Esophagus (tissue), 2 donors: ENCODE results near the gene PANX2. TPM values are rescaled to one million over a fixed set of nuclear protein-coding genes. Genes with fewer than 3 reads are reported as not detected.

Source experiments
- H3K27ac ChIP-seq, 2 donors: one replicate each; pipeline ENCODE4 v1.5.1; 2013; ENCODE audit warnings: low read depth in 2 of 2, mild to moderate bottlenecking in 2 of 2, inconsistent platforms in 1 of 2, low read length in 1 of 2, moderate library complexity in 1 of 2
- H3K27me3 ChIP-seq, 2 donors: one replicate each; pipeline ENCODE4 v1.6.1; 2013; ENCODE audit warnings: low read length in 2 of 2, control low read depth in 1 of 2, mild to moderate bottlenecking in 1 of 2; ENCODE audit not compliant: insufficient read depth in 2 of 2, control insufficient read depth in 1 of 2
- H3K36me3 ChIP-seq, 2 donors: one replicate each; pipeline ENCODE4 v1.6.1; 2013; ENCODE audit warnings: low read length in 1 of 2; ENCODE audit not compliant: control insufficient read depth in 2 of 2, insufficient read depth in 2 of 2
- H3K4me1 ChIP-seq, 2 donors: one replicate each; pipeline ENCODE4 v1.6.1; 2013; ENCODE audit warnings: low read length in 1 of 2; ENCODE audit not compliant: control insufficient read depth in 2 of 2, insufficient read depth in 2 of 2
- H3K4me3 ChIP-seq, 2 donors: one replicate each; pipeline ENCODE4 v1.5.1; 2013; ENCODE audit warnings: low read length in 2 of 2, mild to moderate bottlenecking in 2 of 2, low read depth in 1 of 2, moderate library complexity in 1 of 2
- H3K9me3 ChIP-seq, 2 donors: one replicate each; pipeline ENCODE4 v1.6.1; 2013; ENCODE audit warnings: mild to moderate bottlenecking in 2 of 2, low read depth in 1 of 2, low read length in 1 of 2, moderate library complexity in 1 of 2; ENCODE audit not compliant: control insufficient read depth in 2 of 2, insufficient read depth in 1 of 2
- WGBS, 2 donors: extraction: QIAGEN DNeasy Blood & Tissue Kit; methylation state at CpG; one replicate each; pipeline ENCODE4 v1.1.7; 2013; 5-methylcytosine and 5-hydroxymethylcytosine counted together
- polyA plus RNA-seq, 2 donors: library from polyadenylated mRNA; stranded (reverse); fragments of 200-250 nt; gene quantifications; one replicate each; pipeline ENCODE4 v1.2.3, GENCODE V29; 2013
- donor health status: healthy with polysubstance abuse.
- donor health status: Bipolar disorder and iron deficiency.

PANX2 gene
- polyA plus RNA-seq, 2 donors, result 2.1 to 2.6 TPM

- Histone ChIP-seq H3K4me1 (peaks cover 0 to 5% of the 10 kb centered on the region in 2 donors), H3K9me3 (no peaks in the 10 kb centered on the region), H3K27me3 (no peaks in the 10 kb centered on the region), H3K4me3 (no peak overlapping the region), H3K27ac (no peak overlapping the region), H3K36me3 (peaks cover 0 to 52% of the 10 kb centered on the region in 2 donors)
- WGBS, 2 donors, result 85% methylated on average over 31 to 32 of the region's 32 CpGs
Measured at GRCh38 chr22:50210378-50211139, 40.0 kb downstream of the PANX2 start.

- H3K36me3 ChIP-seq, result peaks cover 0 to 54% of the 10 kb centered on the region in 2 donors
- no peaks in the 10 kb centered on the region for H3K9me3 ChIP-seq
- no peaks in the 10 kb centered on the region for H3K27me3 ChIP-seq
- H3K4me3 ChIP-seq, result no peak overlapping the region
- WGBS, 2 donors, result 77 to 85% methylated on average over 14 of the region's 14 CpGs
- peaks cover 0 to 3% of the 10 kb centered on the region in 2 donors for H3K4me1 ChIP-seq
- no peak overlapping the region for H3K27ac ChIP-seq
Measured at GRCh38 chr22:50211147-50211546, 40.6 kb downstream of the PANX2 start.

- Histone ChIP-seq H3K36me3 (peaks cover 9 to 63% of the 10 kb centered on the region in 2 donors), H3K4me3 (no peak overlapping the region), H3K27me3 (no peaks in the 10 kb centered on the region), H3K4me1 (peaks cover 0 to 4% of the 10 kb centered on the region in 2 donors), H3K27ac (no peak overlapping the region), H3K9me3 (no peaks in the 10 kb centered on the region)
- 90 to 91% methylated on average over 9 of the region's 9 CpGs for WGBS, 2 donors
Measured at GRCh38 chr22:50213263-50213662, 42.7 kb downstream of the PANX2 start.

- Histone ChIP-seq H3K27me3 (no peaks in the 10 kb centered on the region), H3K4me1 (peaks cover 4 to 9% of the 10 kb centered on the region in 2 donors), H3K36me3 (peaks cover 9 to 70% of the 10 kb centered on the region in 2 donors), H3K4me3 (no peak overlapping the region), H3K27ac (no peak overlapping the region), H3K9me3 (no peaks in the 10 kb centered on the region)
- WGBS, 2 donors, result 65 to 76% methylated on average over 13 to 17 of the region's 17 CpGs
Measured at GRCh38 chr22:50215297-50216054, 44.9 kb downstream of the PANX2 start.

- Histone ChIP-seq H3K36me3 (peaks cover 12 to 70% of the 10 kb centered on the region in 2 donors), H3K4me1 (peaks cover 4 to 9% of the 10 kb centered on the region in 2 donors), H3K27me3 (no peaks in the 10 kb centered on the region), H3K4me3 (no peak overlapping the region), H3K27ac (no peak overlapping the region), H3K9me3 (no peaks in the 10 kb centered on the region)
- 81 to 86% methylated on average over 15 of the region's 15 CpGs for WGBS, 2 donors
Measured at GRCh38 chr22:50216055-50216683, 45.6 kb downstream of the PANX2 start.

GRCh38 chr22:50216684-50217520 lies 46.4 kb downstream of the PANX2 start:
- no peaks in the 10 kb centered on the region for H3K9me3 ChIP-seq
- 93 to 94% methylated on average over 53 to 57 of the region's 57 CpGs for WGBS, 2 donors
- no peak overlapping the region for H3K4me3 ChIP-seq
- no peak overlapping the region for H3K27ac ChIP-seq
- peaks cover 14 to 75% of the 10 kb centered on the region in 2 donors for H3K36me3 ChIP-seq
- no peaks in the 10 kb centered on the region for H3K27me3 ChIP-seq
- peaks cover 4 to 9% of the 10 kb centered on the region in 2 donors for H3K4me1 ChIP-seq

- Histone ChIP-seq H3K4me1 (peaks cover 4 to 9% of the 10 kb centered on the region in 2 donors), H3K9me3 (no peaks in the 10 kb centered on the region), H3K27ac (no peak overlapping the region), H3K4me3 (no peak overlapping the region), H3K36me3 (peaks cover 14 to 78% of the 10 kb centered on the region in 2 donors), H3K27me3 (no peaks in the 10 kb centered on the region)
- 83 to 88% methylated on average over 21 of the region's 21 CpGs for WGBS, 2 donors
Measured at GRCh38 chr22:50217543-50218152, 47.1 kb downstream of the PANX2 start.

- WGBS, 2 donors, result 81 to 84% methylated on average over 42 to 43 of the region's 43 CpGs
Measured at GRCh38 chr22:50218153-50218995, 47.8 kb downstream of the PANX2 start.

More at GRCh38 chr22:50218153-50218995, 47.8 kb downstream of the PANX2 start:
- Histone ChIP-seq H3K4me3 (no peak overlapping the region), H3K27me3 (no peaks in the 10 kb centered on the region), H3K9me3 (no peaks in the 10 kb centered on the region), H3K36me3 (peaks cover 14 to 83% of the 10 kb centered on the region in 2 donors), H3K4me1 (peaks cover 4 to 9% of the 10 kb centered on the region in 2 donors), H3K27ac (no peak overlapping the region)
